COLO668 (cell line): ENCODE results near the gene MPI.
A peak's percentile ranks its signal among the peaks of the same experiment; 100 is the strongest.
"Not testable (repeated sequence)": the region's sequence is repeated elsewhere in the genome, so short reads cannot be mapped to it uniquely, and the experiment has no call there.

Experiments
- DNase-seq: peaks from one replicate; lab custom pipeline; 2025; ENCODE audit not compliant: unreplicated experiment; lab: John Stamatoyannopoulos, UW

The MPI gene

DNA sequence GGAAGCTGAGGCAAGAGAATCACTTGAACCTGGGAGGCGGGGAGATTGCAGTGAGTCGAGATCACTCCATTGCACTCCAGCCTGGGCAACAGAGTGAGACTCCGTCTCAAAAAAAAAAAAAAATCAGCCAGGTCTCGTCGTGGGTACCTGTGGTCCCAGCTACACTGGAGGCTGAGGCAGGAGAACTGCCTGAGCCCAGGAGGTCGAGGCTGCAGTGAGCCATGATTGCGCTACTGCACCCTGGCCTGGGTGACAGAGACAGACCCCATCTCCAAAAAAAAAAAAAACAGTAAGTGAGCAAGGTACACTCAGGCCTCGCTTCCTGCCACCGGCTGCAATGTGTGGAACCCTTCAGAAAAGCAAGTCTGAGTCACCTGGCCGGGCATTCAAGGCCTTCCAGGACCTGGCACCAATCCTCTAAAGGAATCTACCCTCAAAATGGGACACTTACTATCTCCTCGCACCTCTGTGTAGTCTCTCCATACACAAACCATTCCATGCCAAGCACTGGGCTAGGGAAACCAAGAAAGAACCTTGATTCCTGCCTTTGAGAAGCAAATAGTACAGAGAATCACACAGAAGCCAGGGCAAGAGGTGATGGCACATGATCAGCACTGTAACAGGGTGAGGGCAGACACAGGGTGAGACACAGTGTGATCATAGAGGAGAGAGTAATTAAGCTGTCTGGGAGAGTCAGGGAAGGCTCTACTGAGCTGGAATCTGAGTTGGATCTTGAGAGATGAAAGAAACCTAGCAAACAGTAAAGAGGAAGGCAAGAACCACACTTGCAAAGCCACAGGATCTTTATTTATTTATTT, 26.4 kb upstream of the MPI start:
- DNase-seq = no peak

GRCh38 chr15:74864296-74864695, 25.5 kb upstream of the MPI start:
- no peak for DNase-seq

GRCh38 chr15:74865316-74865715, 24.5 kb upstream of the MPI start:
- DNase-seq = no peak

DNA sequence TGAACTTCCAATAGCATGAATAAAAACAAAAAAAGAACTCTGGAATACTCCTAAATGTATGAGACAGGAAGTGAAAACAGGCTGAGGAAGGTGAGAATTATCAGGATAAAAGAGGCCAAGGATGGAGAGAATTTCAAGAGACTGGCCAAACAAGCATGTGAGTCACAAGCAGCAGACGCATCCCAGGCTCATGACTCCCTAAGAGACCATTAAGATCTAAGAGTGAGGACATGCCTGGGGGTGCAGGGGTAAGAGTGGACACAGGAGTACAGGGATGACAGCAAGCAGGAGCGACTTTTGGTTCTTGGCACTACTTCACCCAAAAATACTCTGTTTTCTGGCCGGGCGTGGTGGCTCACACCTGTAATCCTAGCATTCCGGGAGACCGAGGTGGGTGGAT, 23.8 kb upstream of the MPI start:
- DNase-seq = no peak

GRCh38 chr15:74867466-74868038, 22.3 kb upstream of the MPI start:
- no peak for DNase-seq

DNA sequence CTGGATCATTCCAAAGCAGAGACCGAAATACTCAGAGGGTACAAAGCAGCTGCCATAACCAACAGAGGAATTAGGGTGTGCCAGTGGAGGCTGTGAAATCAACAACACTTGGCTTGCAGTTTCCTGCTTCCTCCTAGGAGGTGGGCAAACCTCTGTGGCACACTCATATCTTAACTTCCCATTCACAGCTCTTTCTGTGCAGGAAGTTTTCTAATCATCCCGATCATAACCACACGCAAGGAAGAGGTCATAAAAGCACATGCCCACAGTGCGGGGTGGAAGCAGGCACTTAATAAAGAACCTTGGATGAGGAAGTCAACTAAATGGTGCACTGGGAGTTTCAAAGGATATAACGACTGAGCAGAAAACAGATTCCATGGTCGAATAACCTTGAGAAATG, 21.8 kb upstream of the MPI start:
- no peak for DNase-seq

DNA sequence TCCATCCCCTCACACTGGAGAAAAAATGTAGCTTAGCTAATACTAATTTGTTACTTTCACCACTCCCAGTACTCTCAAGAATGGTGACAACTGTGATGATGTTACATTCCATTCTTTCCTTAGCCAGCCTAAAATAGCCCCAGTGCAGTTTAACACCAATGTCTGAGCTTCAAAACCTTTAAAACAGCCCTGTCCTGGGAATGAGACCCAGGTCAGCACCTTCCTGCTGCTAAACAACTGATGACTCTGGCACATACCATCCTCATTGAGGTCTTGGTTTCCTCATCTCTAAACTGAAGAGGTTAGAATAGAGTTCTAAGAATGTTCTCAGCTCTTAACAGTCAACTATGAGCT, 20.5 kb upstream of the MPI start:
- no peak for DNase-seq

- no peak for DNase-seq
These were observed 20.0 kb upstream of the MPI start for GRCh38 chr15:74869726-74870407.

GRCh38 chr15:74870436-74871215, 19.2 kb upstream of the MPI start:
- no peak for DNase-seq

DNA sequence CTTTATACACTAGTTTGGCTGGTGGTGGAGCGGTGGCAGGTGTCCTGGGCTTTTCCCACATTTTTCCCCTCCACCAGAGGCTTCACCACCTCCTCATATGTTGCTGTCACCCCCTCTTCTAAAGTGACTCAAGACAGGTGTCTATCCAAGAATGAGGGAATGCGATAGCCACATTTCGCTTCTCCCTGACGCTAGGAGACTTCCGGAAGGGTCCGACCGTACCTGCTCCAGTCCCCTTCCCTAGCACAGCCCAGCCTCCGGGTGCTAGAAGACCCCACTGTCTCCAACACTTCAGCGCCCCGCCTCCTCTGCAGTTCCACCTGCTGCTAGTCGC, 17.2 kb upstream of the MPI start:
- no peak for DNase-seq

DNA sequence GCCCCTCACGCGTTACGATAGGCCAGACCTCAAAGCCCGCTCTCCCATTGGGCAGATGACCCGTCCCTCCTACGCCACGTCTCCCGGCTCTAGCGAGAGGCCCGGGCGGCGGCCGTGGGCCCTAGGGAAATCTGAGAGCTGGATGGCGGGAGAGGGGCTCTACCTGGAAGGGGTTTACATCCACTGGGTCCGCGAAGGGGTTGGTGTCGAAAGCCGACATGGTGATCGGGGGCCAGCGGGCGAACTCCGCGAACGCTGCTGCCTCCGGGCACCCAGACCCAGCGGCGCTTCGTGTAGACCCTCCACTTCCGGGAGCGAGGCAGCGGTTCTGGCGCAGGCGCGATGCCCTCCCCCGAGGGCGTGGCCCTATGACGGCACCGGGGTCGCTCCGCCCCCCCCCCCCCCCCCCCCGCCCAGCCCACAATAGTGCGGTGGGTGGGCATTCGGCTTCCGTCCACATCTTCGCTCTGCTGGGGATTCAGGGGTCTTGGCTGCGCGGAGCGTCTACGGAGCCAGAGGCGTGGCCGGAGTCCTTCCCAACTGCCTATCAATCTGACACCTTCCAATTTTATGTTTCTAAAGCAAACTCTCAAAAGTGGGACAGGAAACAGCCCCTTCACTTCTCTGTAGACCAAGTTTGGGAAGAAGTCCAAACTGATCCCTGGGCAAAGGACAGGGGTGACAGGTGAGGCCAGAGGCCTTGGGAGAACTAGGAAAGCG, 16.6 kb upstream of the MPI start, which contains the start of gene SCAMP2:
SCAMP2 (minus strand) TSS at position 330 of the 720 bp plus-strand sequence; CDS start at position 220, 110 bp downstream.
- peak; percentile 92 for DNase-seq

GRCh38 chr15:74873756-74874424, 16.0 kb upstream of the MPI start:
- DNase-seq = peak; percentile 21

- DNase-seq = no peak
These were observed 11.6 kb upstream of the MPI start for GRCh38 chr15:74878273-74878672.

DNA sequence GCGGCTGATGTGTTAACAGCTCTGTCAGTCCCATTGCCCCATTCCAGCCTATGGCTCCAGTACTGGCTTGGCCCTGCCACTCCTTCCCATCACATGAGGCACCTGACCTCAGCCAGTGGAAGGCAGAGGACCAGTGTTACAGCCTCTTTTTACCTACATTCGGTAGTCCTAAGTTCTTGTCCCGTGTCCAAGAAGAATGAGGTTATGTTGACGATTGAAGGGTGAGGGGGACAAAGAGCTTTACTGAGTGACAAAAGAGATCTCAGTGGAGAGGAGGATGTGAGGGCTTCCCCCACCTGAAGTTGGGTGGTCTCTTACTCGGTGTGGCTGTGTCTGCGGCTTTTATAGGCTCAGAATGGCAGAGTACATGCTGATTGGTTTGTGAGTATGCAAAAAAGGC, 7.3 kb upstream of the MPI start:
- no peak for DNase-seq

DNA sequence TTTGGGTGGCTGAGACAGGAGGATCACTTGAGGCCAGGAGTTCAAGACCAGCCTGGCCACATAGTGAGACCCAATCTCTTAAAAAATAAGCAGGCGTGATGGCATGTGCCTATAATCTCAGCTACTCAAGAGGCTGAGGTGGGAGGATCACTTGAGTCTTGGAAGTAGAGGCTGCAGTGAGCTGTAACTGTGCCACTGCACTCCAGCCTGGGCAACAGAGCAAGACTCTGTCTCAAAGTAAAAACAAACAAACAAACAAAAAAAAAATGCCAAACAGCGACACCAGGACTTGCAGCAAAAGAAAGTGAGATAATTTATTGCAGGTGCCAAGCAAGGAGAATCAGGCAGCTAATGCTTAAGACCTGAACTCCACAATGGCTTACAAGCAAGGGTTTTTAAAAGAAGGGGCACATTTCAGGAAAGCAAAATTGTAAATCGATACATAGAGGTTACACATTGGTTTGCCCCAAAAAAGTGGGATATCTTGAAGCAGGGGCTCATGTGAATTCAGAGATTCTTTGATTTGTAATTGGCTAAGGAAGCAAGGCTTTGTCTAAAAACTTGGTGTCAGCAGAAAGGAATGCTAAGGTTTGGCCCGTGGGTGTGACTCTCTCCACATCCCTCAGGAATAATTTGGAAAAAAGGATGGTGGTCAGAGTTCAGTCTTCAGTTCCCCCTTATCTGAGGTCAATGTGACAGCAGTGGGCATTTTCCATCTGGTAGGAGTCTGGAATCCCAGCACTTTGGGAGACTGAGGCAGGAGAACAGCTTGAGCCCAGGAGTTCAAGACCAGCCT, 5.2 kb upstream of the MPI start:
- no peak for DNase-seq

DNA sequence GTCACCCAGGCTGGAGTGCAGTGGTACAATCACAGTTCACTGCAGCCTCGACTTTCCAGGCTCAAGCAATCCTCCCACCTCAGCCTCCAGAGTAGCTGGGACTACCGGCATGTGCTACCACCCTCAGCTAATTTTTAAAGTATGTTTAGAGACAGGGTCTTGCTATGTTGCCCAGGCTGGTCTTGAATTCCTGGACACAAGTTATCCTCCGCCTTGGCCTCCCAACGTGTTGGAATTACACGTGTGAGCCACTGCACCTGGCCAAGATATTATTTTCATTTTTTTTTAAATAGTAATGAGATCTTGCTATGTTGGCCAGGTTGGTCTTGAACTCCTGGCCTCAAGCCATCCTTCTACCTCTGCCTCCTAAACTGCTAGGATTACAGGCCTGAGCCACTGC, 4.4 kb upstream of the MPI start:
- DNase-seq = no peak

GRCh38 chr15:74887537-74888193, 2.2 kb upstream of the MPI start:
- DNase-seq = not testable (repeated sequence)

GRCh38 chr15:74888716-74889115, 1.1 kb upstream of the MPI start:
- no peak for DNase-seq

DNA sequence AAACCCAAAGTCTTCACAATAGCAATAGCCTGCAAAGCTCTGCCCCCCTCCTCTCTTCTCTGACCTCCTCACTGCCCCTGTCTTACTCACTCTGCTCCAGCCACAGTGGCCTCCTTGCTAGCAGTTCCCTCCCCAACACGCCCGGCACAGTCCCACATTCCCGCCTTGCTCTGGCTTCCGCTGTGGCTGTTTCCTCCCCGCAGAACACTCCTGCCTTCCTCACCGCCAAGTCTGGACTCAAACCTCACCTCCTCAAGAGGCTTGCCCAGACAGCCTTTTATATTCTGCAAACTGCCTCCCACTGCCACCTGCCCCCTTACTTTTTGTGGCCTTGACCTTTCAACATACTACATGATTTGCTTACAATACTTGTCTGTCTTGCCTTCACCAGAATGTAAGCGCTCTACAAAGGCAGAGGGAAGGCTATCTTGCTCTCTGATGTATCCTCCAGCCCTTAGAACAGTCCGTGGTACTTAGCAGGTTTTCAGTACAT, 406 bp upstream of the MPI start:
- DNase-seq = peak; percentile 39
